Measurements from ENCODE around the gene LBR.

GRCh38 chr1:225371366-225372010 lies 56.4 kb downstream of the LBR start:
- TF ChIP-seq, protein P1, sequence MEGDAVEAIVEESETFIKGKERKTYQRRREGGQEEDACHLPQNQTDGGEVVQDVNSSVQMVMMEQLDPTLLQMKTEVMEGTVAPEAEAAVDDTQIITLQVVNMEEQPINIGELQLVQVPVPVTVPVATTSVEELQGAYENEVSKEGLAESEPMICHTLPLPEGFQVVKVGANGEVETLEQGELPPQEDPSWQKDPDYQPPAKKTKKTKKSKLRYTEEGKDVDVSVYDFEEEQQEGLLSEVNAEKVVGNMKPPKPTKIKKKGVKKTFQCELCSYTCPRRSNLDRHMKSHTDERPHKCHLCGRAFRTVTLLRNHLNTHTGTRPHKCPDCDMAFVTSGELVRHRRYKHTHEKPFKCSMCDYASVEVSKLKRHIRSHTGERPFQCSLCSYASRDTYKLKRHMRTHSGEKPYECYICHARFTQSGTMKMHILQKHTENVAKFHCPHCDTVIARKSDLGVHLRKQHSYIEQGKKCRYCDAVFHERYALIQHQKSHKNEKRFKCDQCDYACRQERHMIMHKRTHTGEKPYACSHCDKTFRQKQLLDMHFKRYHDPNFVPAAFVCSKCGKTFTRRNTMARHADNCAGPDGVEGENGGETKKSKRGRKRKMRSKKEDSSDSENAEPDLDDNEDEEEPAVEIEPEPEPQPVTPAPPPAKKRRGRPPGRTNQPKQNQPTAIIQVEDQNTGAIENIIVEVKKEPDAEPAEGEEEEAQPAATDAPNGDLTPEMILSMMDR (IDR thresholded peaks at IDR 0.05 in 4 of 5, conservative IDR thresholded peaks at IDR 0.05 in 1 of 5): no peak
- TF ChIP-seq POLR2A (IDR thresholded peaks at IDR 0.05): no peak

Data from gastrocnemius medialis (tissue), 4 donors.